Dermis microvascular lymphatic vessel endothelial cell (primary cell): Measurements from ENCODE around the gene CCRL2. TPM values are rescaled to one million over a fixed set of nuclear protein-coding genes. Genes with fewer than 3 reads are reported as not detected.

Experiments
- DNase-seq, 2 donors: peaks; one replicate each; pipeline versions ENCODE4 v3.0.0 to v3.0.0-alpha.2; 2010; ENCODE audit warnings: low read depth in 2 of 2
- total RNA-seq: library from RNA; depleted of rRNA; stranded (reverse); fragments of >200 nt; gene quantifications from 2 replicates; pipeline ENCODE4 v1.2.1, GENCODE V29; 2014

The CCRL2 gene, protein sequence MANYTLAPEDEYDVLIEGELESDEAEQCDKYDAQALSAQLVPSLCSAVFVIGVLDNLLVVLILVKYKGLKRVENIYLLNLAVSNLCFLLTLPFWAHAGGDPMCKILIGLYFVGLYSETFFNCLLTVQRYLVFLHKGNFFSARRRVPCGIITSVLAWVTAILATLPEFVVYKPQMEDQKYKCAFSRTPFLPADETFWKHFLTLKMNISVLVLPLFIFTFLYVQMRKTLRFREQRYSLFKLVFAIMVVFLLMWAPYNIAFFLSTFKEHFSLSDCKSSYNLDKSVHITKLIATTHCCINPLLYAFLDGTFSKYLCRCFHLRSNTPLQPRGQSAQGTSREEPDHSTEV
- total RNA-seq = 1.3 TPM in 2 replicates

GRCh38 chr3:46406788-46407611 lies at the start of gene CCRL2, which contains the start of gene CCR5AS:
Gene CCRL2, plus strand, starts transcription at chr3:46407259. Its CDS starts 821 bp downstream, at chr3:46408080.
Gene CCR5AS, minus strand, starts transcription at chr3:46407066.
- peak in 1 of 2 donors; percentile 87 for DNase-seq

DNA sequence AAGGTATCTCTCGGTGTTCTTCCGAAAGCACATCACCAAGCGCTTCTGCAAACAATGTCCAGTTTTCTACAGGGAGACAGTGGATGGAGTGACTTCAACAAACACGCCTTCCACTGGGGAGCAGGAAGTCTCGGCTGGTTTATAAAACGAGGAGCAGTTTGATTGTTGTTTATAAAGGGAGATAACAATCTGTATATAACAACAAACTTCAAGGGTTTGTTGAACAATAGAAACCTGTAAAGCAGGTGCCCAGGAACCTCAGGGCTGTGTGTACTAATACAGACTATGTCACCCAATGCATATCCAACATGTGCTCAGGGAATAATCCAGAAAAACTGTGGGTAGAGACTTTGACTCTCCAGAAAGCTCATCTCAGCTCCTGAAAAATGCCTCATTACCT lies 48.6 kb upstream of the CCRL2 start:
- DNase-seq = no peak

- DNase-seq = no peak
Observed at GRCh38 chr3:46359733-46360493, 47.1 kb upstream of the CCRL2 start.

DNA sequence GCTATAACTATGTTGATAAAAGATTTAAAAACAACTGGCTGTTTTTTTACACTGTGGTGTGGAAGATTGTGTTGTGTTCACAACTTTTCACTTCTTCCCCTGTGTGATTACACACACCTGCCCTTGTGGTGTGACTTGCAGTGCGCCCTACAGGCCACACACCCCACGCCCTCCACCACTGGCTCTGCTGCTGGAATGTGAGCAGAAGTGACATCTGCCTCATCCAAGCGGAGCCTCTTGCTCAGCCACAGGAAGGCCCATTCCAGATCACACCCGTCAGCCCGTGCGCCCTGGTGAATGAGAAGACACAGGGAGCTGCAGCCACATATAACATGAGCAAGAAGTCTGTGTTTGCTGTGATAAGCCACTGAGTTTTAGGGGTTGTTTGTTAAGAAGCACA lies 46.2 kb upstream of the CCRL2 start:
- no peak for DNase-seq

DNA sequence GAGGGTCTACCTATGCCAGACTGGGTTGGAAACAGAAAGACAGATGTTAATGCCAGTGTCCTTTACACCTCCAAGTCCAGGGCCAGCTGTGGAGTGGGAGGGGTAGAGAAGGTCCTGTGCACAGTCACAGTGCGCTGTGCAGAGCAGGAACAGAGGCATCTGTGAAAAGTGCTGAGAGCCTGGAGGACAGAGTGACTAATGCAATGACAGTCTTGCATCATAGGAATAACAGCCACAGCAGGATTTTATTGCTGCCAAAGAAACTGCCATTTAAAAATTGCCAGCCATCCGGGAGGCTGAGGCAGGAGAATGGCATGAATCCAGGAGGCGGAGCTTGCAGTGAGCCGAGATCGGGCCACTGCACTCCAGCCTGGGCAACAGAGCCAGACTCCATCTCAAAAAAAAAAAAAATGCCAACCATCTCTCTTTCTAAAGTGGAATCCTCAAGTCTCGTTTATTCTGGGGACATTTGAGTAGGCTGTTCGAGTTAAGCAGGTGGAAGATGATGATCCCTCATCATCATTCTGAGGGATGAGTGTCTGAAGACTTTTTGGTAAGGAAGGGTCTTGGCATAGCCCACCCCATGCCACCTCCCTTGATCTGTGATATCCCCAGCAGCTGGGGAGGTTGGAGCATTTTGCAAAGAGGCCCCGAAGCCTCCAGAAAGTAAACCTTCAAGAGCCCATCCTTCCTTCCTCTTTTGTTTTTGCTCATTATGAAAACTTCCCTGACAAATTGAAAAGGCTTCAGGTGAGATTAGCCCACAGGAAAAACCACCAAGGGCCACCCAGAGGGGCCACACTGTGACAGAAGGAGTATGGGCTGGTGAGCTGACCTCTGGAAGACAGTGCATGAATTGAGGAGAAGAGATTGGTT lies 45.4 kb upstream of the CCRL2 start:
- no peak for DNase-seq

GRCh38 chr3:46365041-46365440 lies 42.0 kb upstream of the CCRL2 start:
- no peak for DNase-seq

DNA sequence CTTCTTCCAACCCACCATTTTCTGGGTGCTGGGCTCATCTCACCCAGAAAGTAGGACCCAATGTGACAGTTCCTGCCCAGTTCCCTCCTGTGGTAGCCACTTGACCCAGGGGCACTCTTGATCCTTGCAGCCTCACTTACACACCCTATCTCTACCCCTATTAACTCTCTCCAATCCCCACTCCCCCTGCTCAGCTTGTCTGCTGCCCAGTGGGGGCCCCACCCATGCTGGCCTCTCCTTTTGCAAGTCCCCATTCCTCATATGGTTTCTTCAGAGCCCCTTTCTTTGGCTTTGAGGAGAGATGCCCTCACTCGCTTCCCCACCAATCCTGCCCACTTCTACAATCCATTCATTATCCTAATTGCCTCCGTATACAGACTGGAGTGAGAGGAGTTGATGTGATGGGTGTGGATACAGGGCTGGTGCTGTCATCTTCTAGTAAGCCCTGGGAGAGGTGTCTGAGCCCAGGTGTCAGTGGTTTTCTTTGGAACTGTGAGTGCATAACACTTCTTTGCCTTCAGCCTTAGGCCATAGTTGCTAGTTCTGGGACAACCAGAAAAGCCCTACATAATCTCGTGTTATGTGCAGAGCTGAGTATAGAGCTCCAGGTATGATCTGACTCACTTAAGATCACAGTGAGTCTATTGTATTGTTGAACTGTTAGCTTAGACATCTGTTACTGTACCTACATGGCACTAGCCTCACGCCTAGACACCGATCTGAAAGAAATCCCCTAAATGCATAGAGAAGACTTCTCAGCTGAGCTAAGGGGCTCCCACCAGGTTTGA lies 41.1 kb upstream of the CCRL2 start:
- DNase-seq = no peak

GRCh38 chr3:46367811-46368210 lies 39.2 kb upstream of the CCRL2 start:
- DNase-seq = no peak

DNA sequence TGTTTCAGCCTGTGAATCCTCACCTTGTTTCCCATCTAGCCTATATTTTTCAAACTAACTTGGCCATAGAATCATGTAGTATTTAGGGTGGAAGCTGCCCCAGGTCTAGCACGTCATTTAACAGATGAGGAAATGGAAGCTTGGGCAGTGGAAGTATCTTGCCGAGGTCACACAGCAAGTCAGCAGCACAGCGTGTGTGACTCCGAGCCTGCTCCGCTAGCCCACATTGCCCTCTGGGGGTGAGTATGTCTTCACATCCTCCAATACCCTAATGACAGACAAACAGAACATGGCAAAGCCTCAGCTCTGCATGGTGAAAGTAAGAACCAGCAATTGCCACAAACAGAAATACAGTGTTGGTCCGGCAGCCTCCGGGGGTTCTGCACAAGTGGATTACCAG lies 38.5 kb upstream of the CCRL2 start:
- no peak for DNase-seq

GRCh38 chr3:46369151-46369550 lies 37.9 kb upstream of the CCRL2 start:
- DNase-seq = no peak

DNA sequence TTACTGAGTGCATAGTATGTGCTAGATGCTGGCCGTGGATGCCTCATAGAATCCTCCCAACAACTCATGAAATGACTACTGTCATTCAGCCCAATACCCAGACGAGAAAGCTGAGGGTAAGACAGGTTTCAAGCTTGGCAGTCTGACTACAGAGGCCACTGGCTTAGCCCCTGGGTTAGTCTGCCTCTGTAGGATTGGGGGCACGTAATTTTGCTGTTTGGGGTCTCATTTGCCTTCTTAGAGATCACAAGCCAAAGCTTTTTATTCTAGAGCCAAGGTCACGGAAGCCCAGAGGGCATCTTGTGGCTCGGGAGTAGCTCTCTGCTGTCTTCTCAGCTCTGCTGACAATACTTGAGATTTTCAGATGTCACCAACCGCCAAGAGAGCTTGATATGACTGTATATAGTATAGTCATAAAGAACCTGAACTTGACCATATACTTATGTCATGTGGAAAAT lies 37.4 kb upstream of the CCRL2 start:
- DNase-seq = no peak

- DNase-seq = no peak
Observed at GRCh38 chr3:46370839-46371518, 36.1 kb upstream of the CCRL2 start, which contains the start of gene CCR5. Gene CCR5, plus strand, starts transcription at chr3:46370946. Its CDS starts 1,957 bp downstream, at chr3:46372903.

GRCh38 chr3:46371519-46372340 lies 35.3 kb upstream of the CCRL2 start:
- DNase-seq = no peak

- DNase-seq = no peak
Observed at GRCh38 chr3:46372492-46373359, 34.3 kb upstream of the CCRL2 start.

GRCh38 chr3:46374755-46375154 lies 32.3 kb upstream of the CCRL2 start:
- no peak for DNase-seq

DNA sequence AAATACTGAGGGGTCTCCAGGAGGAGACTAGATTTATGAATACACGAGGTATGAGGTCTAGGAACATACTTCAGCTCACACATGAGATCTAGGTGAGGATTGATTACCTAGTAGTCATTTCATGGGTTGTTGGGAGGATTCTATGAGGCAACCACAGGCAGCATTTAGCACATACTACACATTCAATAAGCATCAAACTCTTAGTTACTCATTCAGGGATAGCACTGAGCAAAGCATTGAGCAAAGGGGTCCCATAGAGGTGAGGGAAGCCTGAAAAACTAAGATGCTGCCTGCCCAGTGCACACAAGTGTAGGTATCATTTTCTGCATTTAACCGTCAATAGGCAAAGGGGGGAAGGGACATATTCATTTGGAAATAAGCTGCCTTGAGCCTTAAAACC lies 31.8 kb upstream of the CCRL2 start:
- no peak for DNase-seq

DNA sequence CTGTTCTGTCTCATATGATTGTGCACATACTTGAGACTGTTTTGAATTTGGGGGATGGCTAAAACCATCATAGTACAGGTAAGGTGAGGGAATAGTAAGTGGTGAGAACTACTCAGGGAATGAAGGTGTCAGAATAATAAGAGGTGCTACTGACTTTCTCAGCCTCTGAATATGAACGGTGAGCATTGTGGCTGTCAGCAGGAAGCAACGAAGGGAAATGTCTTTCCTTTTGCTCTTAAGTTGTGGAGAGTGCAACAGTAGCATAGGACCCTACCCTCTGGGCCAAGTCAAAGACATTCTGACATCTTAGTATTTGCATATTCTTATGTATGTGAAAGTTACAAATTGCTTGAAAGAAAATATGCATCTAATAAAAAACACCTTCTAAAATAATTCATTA lies 31.2 kb upstream of the CCRL2 start:
- DNase-seq = no peak
